ENCODE measurements around the gene LZTS3.

The LZTS3 gene

GRCh38 chr20:3172933-3173609 lies at the start of gene LZTS3 (continued):
- no peak for TF ChIP-seq ZNF311 (tag by site-specific recombination; IDR thresholded peaks at IDR 0.05; ENCODE audit: borderline replicate concordance)
- no peak for TF ChIP-seq ZNF701 (tag by site-specific recombination; IDR thresholded peaks at IDR 0.05)
- TF ChIP-seq GLIS1 (tag by site-specific recombination; IDR thresholded peaks at IDR 0.05) = peak; percentile 100
- TF ChIP-seq ZNF239 (tag by site-specific recombination; IDR thresholded peaks at IDR 0.05) = peak; percentile 54; the same call in 1 of the 2 replicates
- no peak for TF ChIP-seq ZNF280D (tag by site-specific recombination; IDR thresholded peaks at IDR 0.05)
- TF ChIP-seq ZNF169 (tag by site-specific recombination; IDR thresholded peaks at IDR 0.05) = no peak
- no peak for TF ChIP-seq ZNF138 (tag by site-specific recombination; IDR thresholded peaks at IDR 0.05; ENCODE audit: borderline replicate concordance)
- no peak for TF ChIP-seq ZNF266 (tag by site-specific recombination; IDR thresholded peaks at IDR 0.05; ENCODE audit: low read depth)
- TF ChIP-seq ZNF248 (tag by site-specific recombination; IDR thresholded peaks at IDR 0.05) = no peak
- TF ChIP-seq ZNF184 (tag by site-specific recombination; IDR thresholded peaks at IDR 0.05) = no peak
- no peak for TF ChIP-seq HOXC10 (CRISPR knock-in tag; IDR thresholded peaks at IDR 0.05)
- no peak for TF ChIP-seq ZNF768 (tag by site-specific recombination; IDR thresholded peaks at IDR 0.05)
- peak; percentile 85; the same call in 1 of the 2 replicates for TF ChIP-seq ZBTB1 (tag by site-specific recombination; IDR thresholded peaks at IDR 0.05)
- no peak for TF ChIP-seq ZNF837 (tag by site-specific recombination; IDR thresholded peaks at IDR 0.05)
- TF ChIP-seq ZNF521 (tag by site-specific recombination; IDR thresholded peaks at IDR 0.05) = no peak
- no peak for TF ChIP-seq ZNF274 (IDR thresholded peaks at IDR 0.05; ENCODE audit: low read length)
- no peak for TF ChIP-seq ZNF274 (tag by site-specific recombination; IDR thresholded peaks at IDR 0.05; ENCODE audit: borderline replicate concordance)
- TF ChIP-seq ZNF677 (tag by site-specific recombination; IDR thresholded peaks at IDR 0.05) = no peak
- no peak for TF ChIP-seq ZNF362 (tag by site-specific recombination; IDR thresholded peaks at IDR 0.05)
- peak; percentile 50; the same call in 1 of the 2 replicates for TF ChIP-seq ZNF394 (tag by site-specific recombination; IDR thresholded peaks at IDR 0.05; ENCODE audit: borderline replicate concordance)
- no peak for TF ChIP-seq AEBP2 (tag by site-specific recombination; IDR thresholded peaks at IDR 0.05; ENCODE audit: borderline replicate concordance)
- no peak for TF ChIP-seq SALL2 (tag by site-specific recombination; IDR thresholded peaks at IDR 0.05; ENCODE audit: borderline replicate concordance)
- no peak for TF ChIP-seq ZBTB20 (tag by site-specific recombination; IDR thresholded peaks at IDR 0.05)
- no peak for TF ChIP-seq PBX3 (CRISPR knock-in tag; IDR thresholded peaks at IDR 0.05)
- no peak for TF ChIP-seq ZNF433 (tag by site-specific recombination; IDR thresholded peaks at IDR 0.05; ENCODE audit: low read depth)
- TF ChIP-seq ZBTB11 (tag by site-specific recombination; conservative IDR thresholded peaks at IDR 0.05; ENCODE audit: low read depth) = 0 out of 2 replicates have a peak, but pooled peaks have one; percentile 14
- no peak for TF ChIP-seq ZNF785 (tag by site-specific recombination; IDR thresholded peaks at IDR 0.05)
- TF ChIP-seq ZNF416 (tag by site-specific recombination; IDR thresholded peaks at IDR 0.05) = no peak
- TF ChIP-seq ZXDB (tag by site-specific recombination; IDR thresholded peaks at IDR 0.05) = peak; percentile 99
